H9 (cell line): ENCODE results near the gene OR10D3. TPM values are rescaled to one million over a fixed set of nuclear protein-coding genes. Genes with fewer than 3 reads are reported as not detected.

Source experiments
- DNase-seq: peaks from one replicate; pipeline ENCODE4 v3.0.0-alpha.2; 2017
- H2AFZ ChIP-seq: one replicate; pipeline ENCODE4 v1.6.1; 2013; ENCODE audit warnings: mild to moderate bottlenecking, low read length, control low read depth, moderate library complexity
- H2AK5ac ChIP-seq: 2 replicates; pipeline ENCODE4 v1.6.1; 2013; ENCODE audit warnings: low read length, control low read depth, mixed read lengths; ENCODE audit not compliant: insufficient read length
- H2BK120ac ChIP-seq: one replicate; pipeline ENCODE4 v1.6.1; 2013; ENCODE audit warnings: low read depth, mild to moderate bottlenecking, low read length, control low read depth, inconsistent platforms; ENCODE audit not compliant: poor library complexity, severe bottlenecking
- H2BK12ac ChIP-seq: 2 replicates; pipeline ENCODE4 v1.6.1; 2013; ENCODE audit warnings: low read length, control low read depth, mixed read lengths, low read depth; ENCODE audit not compliant: insufficient read length
- H2BK15ac ChIP-seq: 2 replicates; pipeline ENCODE4 v1.6.1; 2013; ENCODE audit warnings: low read depth, low read length, control low read depth
- H2BK20ac ChIP-seq: one replicate; pipeline ENCODE4 v1.6.1; 2013; ENCODE audit warnings: low read depth, mild to moderate bottlenecking, low read length, control low read depth, inconsistent platforms; ENCODE audit not compliant: poor library complexity, severe bottlenecking
- H2BK5ac ChIP-seq: 2 replicates; pipeline ENCODE4 v1.6.1; 2013; ENCODE audit warnings: low read length, control low read depth, mixed read lengths; ENCODE audit not compliant: insufficient read length
- H3K14ac ChIP-seq: 2 replicates; pipeline ENCODE4 v1.6.1; 2013; ENCODE audit warnings: low read length, control low read depth; ENCODE audit not compliant: insufficient read depth
- H3K18ac ChIP-seq: 2 replicates; pipeline ENCODE4 v1.6.1; 2013; ENCODE audit warnings: low read depth, mild to moderate bottlenecking, mixed read lengths, low read length, control low read depth; ENCODE audit not compliant: insufficient read length
- H3K23ac ChIP-seq: 2 replicates; pipeline ENCODE4 v1.6.1; 2013; ENCODE audit warnings: low read length, control low read depth, mixed read lengths, low read depth; ENCODE audit not compliant: insufficient read length
- H3K23me2 ChIP-seq: 2 replicates; pipeline ENCODE4 v1.6.1; 2013; ENCODE audit warnings: low read depth, mild to moderate bottlenecking, mixed read lengths, low read length, control low read depth; ENCODE audit not compliant: insufficient read length, poor library complexity, severe bottlenecking
- H3K27ac ChIP-seq: 2 replicates; pipeline ENCODE4 v1.5.1; 2013; ENCODE audit warnings: low read length, control low read depth, mixed read lengths, low read depth; ENCODE audit not compliant: insufficient read length
- H3K27me3 ChIP-seq: 2 replicates; pipeline ENCODE4 v1.6.1; 2013; ENCODE audit warnings: low read length, control low read depth, inconsistent platforms; ENCODE audit not compliant: insufficient read depth
- H3K4ac ChIP-seq: 2 replicates; pipeline ENCODE4 v1.6.1; 2013; ENCODE audit warnings: low read depth, mild to moderate bottlenecking, control low read depth, inconsistent platforms, low read length, moderate library complexity
- H3K4me1 ChIP-seq: 2 replicates; pipeline ENCODE4 v1.6.1; 2013; ENCODE audit warnings: low read length, control low read depth, inconsistent platforms; ENCODE audit not compliant: insufficient read depth
- H3K4me2 ChIP-seq: 2 replicates; pipeline ENCODE4 v1.6.1; 2013; ENCODE audit warnings: low read length, control low read depth, mixed read lengths; ENCODE audit not compliant: insufficient read length, insufficient read depth
- H3K56ac ChIP-seq: 2 replicates; pipeline ENCODE4 v1.6.1; 2013; ENCODE audit warnings: low read depth, mild to moderate bottlenecking, mixed read lengths, low read length, control low read depth; ENCODE audit not compliant: insufficient read length
- H3K79me1 ChIP-seq: 2 replicates; pipeline ENCODE4 v1.6.1; 2013; ENCODE audit warnings: low read depth, mild to moderate bottlenecking, moderate library complexity, low read length, control low read depth, inconsistent platforms; ENCODE audit not compliant: insufficient read depth, poor library complexity, severe bottlenecking
- H3K79me2 ChIP-seq: 2 replicates; pipeline ENCODE4 v1.6.1; 2013; ENCODE audit warnings: low read length, control low read depth, inconsistent platforms; ENCODE audit not compliant: insufficient read depth
- H3K9ac ChIP-seq: 2 replicates; pipeline ENCODE4 v1.6.1; 2013; ENCODE audit warnings: low read length, control low read depth, mixed read lengths; ENCODE audit not compliant: insufficient read length; ENCODE audit errors: extremely low read depth
- H3K9me3 ChIP-seq: one replicate; pipeline ENCODE4 v1.6.1; 2013; ENCODE audit warnings: low read depth, low read length, inconsistent platforms; ENCODE audit not compliant: control insufficient read depth
- H3T11ph ChIP-seq: one replicate; pipeline ENCODE4 v1.6.1; 2013; ENCODE audit warnings: mild to moderate bottlenecking, low read length, control low read depth, inconsistent platforms
- H4K20me1 ChIP-seq: one replicate; pipeline ENCODE4 v1.6.1; 2013; ENCODE audit not compliant: control insufficient read depth, insufficient read length, insufficient read depth
- H4K5ac ChIP-seq: 2 replicates; pipeline ENCODE4 v1.6.1; 2013; ENCODE audit warnings: low read depth, mild to moderate bottlenecking, mixed read lengths, low read length, control low read depth; ENCODE audit not compliant: insufficient read length
- H4K8ac ChIP-seq: replicated peaks from 2 replicates; pipeline ENCODE4 v1.6.1; 2013; ENCODE audit warnings: low read length, control low read depth, mixed read lengths, low read depth; ENCODE audit not compliant: insufficient read length
- H4K91ac ChIP-seq: 2 replicates; pipeline ENCODE4 v1.6.1; 2013; ENCODE audit warnings: low read depth, mild to moderate bottlenecking, moderate library complexity, mixed read lengths, low read length, control low read depth; ENCODE audit not compliant: insufficient read length
- H3K27ac Mint-ChIP-seq, 3 experiments: 2 replicates in 2 of 3; 3 replicates in 1 of 3; pipeline ENCODE4 v1.8.0; 2020 to 2021; ENCODE audit warnings: mixed read lengths in 3 of 3, mild to moderate bottlenecking in 1 of 3, moderate library complexity in 1 of 3
- H3K27me3 Mint-ChIP-seq: 2 replicates; pipeline ENCODE4 v1.8.0; 2021; ENCODE audit warnings: low read depth, mild to moderate bottlenecking, moderate library complexity, mixed read lengths
- H3K36me3 Mint-ChIP-seq, 3 experiments: 2 replicates in 2 of 3; 3 replicates in 1 of 3; pipeline ENCODE4 v1.8.0; 2020 to 2021; ENCODE audit warnings: low read depth in 3 of 3, mixed read lengths in 3 of 3; ENCODE audit not compliant: insufficient read depth in 1 of 3
- H3K4me1 Mint-ChIP-seq, 2 experiments: 2 replicates each; pipeline ENCODE4 v1.8.0; 2020; ENCODE audit warnings: mixed read lengths in 2 of 2
- H3K4me3 Mint-ChIP-seq, 2 experiments: 2 replicates in 1 of 2; 3 replicates in 1 of 2; pipeline ENCODE4 v1.8.0; 2020 to 2021; ENCODE audit warnings: mild to moderate bottlenecking in 2 of 2, mixed read lengths in 2 of 2, moderate library complexity in 1 of 2
- H3K9me3 Mint-ChIP-seq, 2 experiments: 2 replicates in 1 of 2; 3 replicates in 1 of 2; pipeline ENCODE4 v1.8.0; 2020; ENCODE audit warnings: mild to moderate bottlenecking in 2 of 2, mixed read lengths in 2 of 2, moderate library complexity in 1 of 2
- WGBS: extraction: QIAGEN DNeasy Blood & Tissue Kit; methylation state at CpG from one replicate; pipeline ENCODE4 v1.1.7; 2013; ENCODE audit warnings: missing lambda C conversion rate, low lambda C conversion rate, mixed read lengths; ENCODE audit not compliant: insufficient read length; ENCODE audit errors: extremely low coverage; 5-methylcytosine and 5-hydroxymethylcytosine counted together
- total RNA-seq: library from RNA; stranded (reverse); gene quantifications from 2 replicates; pipeline ENCODE4 v1.2.1, GENCODE V29; 2021
- TF ChIP-seq, protein P1 (sequence below): fragments of 200-600 bp; sonication (generic); conservative IDR thresholded peaks from 3 replicates; pipeline ENCODE4 v1.8.0; 2021; ENCODE audit warnings: antibody characterized with exemption, mild to moderate bottlenecking

OR10D3 gene
- total RNA-seq, 1 experiment from 2014 or later: not detected

DNA sequence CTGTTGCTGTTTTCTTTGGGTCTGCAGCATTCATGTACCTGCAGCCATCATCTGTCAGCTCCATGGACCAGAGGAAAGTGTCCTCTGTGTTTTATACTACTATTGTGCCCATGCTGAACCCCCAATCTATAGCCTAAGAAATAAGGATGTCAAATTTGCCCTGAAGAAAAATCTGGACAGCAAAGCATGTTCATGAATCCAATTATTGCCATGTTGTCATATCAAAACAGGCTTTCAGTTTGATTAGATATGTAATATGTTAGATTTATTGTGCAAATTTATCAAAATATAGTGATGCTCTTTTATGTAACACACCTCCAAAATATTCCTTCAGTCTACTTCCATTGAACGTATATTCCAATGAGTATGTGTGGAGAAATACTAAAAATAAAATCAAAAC lies 42.3 kb downstream of the OR10D3 start:
- no peak overlapping the region for H3K4me3 Mint-ChIP-seq
- H4K8ac ChIP-seq: no peak overlapping the region
- WGBS: no CpG with 5 or more reads among the region's 1 CpG

More for the DNA sequence above, 42.3 kb downstream of the OR10D3 start:
- H2BK20ac ChIP-seq: no peak overlapping the region
- H2BK5ac ChIP-seq: no peak overlapping the region
- no peak overlapping the region for H2BK120ac ChIP-seq
- no peak overlapping the region for H2AK5ac ChIP-seq
- H4K5ac ChIP-seq: no peak overlapping the region
- H3K4me1 ChIP-seq: no peaks in the 10 kb centered on the region
- H3K56ac ChIP-seq: no peak overlapping the region
- H3K4ac ChIP-seq: no peak overlapping the region
- H2BK12ac ChIP-seq: no peak overlapping the region
- H4K20me1 ChIP-seq: no peaks in the 10 kb centered on the region
- no peak overlapping the region for H2AFZ ChIP-seq
- H3K9ac ChIP-seq: no peak overlapping the region
- DNase-seq: no peak
- no peaks in the 10 kb centered on the region; the same call in 1 of the 2 replicates for H3K27me3 Mint-ChIP-seq
- no peak overlapping the region for H3K23ac ChIP-seq
- TF ChIP-seq, protein P1, sequence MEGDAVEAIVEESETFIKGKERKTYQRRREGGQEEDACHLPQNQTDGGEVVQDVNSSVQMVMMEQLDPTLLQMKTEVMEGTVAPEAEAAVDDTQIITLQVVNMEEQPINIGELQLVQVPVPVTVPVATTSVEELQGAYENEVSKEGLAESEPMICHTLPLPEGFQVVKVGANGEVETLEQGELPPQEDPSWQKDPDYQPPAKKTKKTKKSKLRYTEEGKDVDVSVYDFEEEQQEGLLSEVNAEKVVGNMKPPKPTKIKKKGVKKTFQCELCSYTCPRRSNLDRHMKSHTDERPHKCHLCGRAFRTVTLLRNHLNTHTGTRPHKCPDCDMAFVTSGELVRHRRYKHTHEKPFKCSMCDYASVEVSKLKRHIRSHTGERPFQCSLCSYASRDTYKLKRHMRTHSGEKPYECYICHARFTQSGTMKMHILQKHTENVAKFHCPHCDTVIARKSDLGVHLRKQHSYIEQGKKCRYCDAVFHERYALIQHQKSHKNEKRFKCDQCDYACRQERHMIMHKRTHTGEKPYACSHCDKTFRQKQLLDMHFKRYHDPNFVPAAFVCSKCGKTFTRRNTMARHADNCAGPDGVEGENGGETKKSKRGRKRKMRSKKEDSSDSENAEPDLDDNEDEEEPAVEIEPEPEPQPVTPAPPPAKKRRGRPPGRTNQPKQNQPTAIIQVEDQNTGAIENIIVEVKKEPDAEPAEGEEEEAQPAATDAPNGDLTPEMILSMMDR: no peak
- H3T11ph ChIP-seq: no peak overlapping the region
- no peak overlapping the region for H3K18ac ChIP-seq
- no peaks in the 10 kb centered on the region for H3K9me3 Mint-ChIP-seq
- H3K14ac ChIP-seq: no peak overlapping the region
- H3K36me3 Mint-ChIP-seq: no peaks in the 10 kb centered on the region
- no peak overlapping the region for H3K27ac ChIP-seq
- no peak overlapping the region for H3K4me2 ChIP-seq
- H3K27ac Mint-ChIP-seq: no peak overlapping the region
- no peaks in the 10 kb centered on the region for H3K23me2 ChIP-seq
- no peaks in the 10 kb centered on the region for H3K9me3 ChIP-seq
- H3K27me3 ChIP-seq: no peaks in the 10 kb centered on the region
- no peak overlapping the region for H4K91ac ChIP-seq
- no peaks in the 10 kb centered on the region for H3K79me2 ChIP-seq
- peaks cover 3 to 5% of the 10 kb centered on the region in 2 experiments; a peak in 2 of 4 replicates for H3K4me1 Mint-ChIP-seq
- no peaks in the 10 kb centered on the region for H3K79me1 ChIP-seq
- H2BK15ac ChIP-seq: no peak overlapping the region
